Prostate gland (tissue), 2 donors: Measurements from ENCODE around the gene SIDT2.

Source experiments
- POLR2A ChIP-seq: fragments of 450-650 bp; IDR thresholded peaks from one replicate; pipeline ENCODE4 v1.6.1; 2016; ENCODE audit warnings: antibody characterized with exemption, mild to moderate bottlenecking
- TF ChIP-seq, protein P1 (sequence below), 4 experiments: fragments of 200-600 bp in 2 of 4; fragments of 450-650 bp in 2 of 4; sonication (generic) in 2 of 4; IDR thresholded peaks; 1 replicate in 3 of 4; 2 replicates in 1 of 4; pipeline ENCODE4 v1.5.1; 2016 to 2019; ENCODE audit warnings: antibody characterized with exemption in 4 of 4, mild to moderate bottlenecking in 2 of 4, moderate library complexity in 2 of 4

GRCh38 chr11:117219995-117220394 lies 41.5 kb downstream of the SIDT2 start:
- TF ChIP-seq, protein P1, sequence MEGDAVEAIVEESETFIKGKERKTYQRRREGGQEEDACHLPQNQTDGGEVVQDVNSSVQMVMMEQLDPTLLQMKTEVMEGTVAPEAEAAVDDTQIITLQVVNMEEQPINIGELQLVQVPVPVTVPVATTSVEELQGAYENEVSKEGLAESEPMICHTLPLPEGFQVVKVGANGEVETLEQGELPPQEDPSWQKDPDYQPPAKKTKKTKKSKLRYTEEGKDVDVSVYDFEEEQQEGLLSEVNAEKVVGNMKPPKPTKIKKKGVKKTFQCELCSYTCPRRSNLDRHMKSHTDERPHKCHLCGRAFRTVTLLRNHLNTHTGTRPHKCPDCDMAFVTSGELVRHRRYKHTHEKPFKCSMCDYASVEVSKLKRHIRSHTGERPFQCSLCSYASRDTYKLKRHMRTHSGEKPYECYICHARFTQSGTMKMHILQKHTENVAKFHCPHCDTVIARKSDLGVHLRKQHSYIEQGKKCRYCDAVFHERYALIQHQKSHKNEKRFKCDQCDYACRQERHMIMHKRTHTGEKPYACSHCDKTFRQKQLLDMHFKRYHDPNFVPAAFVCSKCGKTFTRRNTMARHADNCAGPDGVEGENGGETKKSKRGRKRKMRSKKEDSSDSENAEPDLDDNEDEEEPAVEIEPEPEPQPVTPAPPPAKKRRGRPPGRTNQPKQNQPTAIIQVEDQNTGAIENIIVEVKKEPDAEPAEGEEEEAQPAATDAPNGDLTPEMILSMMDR (IDR thresholded peaks at IDR 0.05) = no peak
- no peak for TF ChIP-seq POLR2A
